ENCODE data around the gene ANXA2.
"Not testable (repeated sequence)": the region's sequence is repeated elsewhere in the genome, so short reads cannot be mapped to it uniquely, and the experiment has no call there.

ANXA2 gene

GRCh38 chr15:60397772-60398445 lies at the start of gene ANXA2:
ANXA2 (minus strand) TSS chr15:60397986; CDS start chr15:60386075, 11,911 bp downstream.
- DNase-seq = peak; percentile 27 to 87

GRCh38 chr15:60444289-60444912 lies 46.6 kb upstream of the ANXA2 start:
- DNase-seq = peak in 1 of 2 experiments; percentile 2

- no peak for DNase-seq
Measured at GRCh38 chr15:60442763-60443162, 45.0 kb upstream of the ANXA2 start.

- DNase-seq = no peak
Measured at GRCh38 chr15:60442031-60442650, 44.4 kb upstream of the ANXA2 start.

- DNase-seq = no peak
Measured at GRCh38 chr15:60441331-60441730, 43.5 kb upstream of the ANXA2 start.

GRCh38 chr15:60438646-60439045 lies 40.9 kb upstream of the ANXA2 start:
- DNase-seq = no peak

- no peak for DNase-seq
Measured at GRCh38 chr15:60428935-60429334, 31.1 kb upstream of the ANXA2 start.

- DNase-seq = no peak
Measured at GRCh38 chr15:60426870-60427508, 29.2 kb upstream of the ANXA2 start.

GRCh38 chr15:60425461-60425860 lies 27.7 kb upstream of the ANXA2 start:
- no peak for DNase-seq

GRCh38 chr15:60424006-60424405 lies 26.2 kb upstream of the ANXA2 start:
- no peak for DNase-seq

GRCh38 chr15:60423537-60423936 lies 25.8 kb upstream of the ANXA2 start:
- DNase-seq = peak in 1 of 2 experiments; percentile 26

- no peak for DNase-seq
Measured at GRCh38 chr15:60421544-60421943, 23.8 kb upstream of the ANXA2 start.

- DNase-seq = no peak
Measured at GRCh38 chr15:60420203-60420716, 22.5 kb upstream of the ANXA2 start.

GRCh38 chr15:60419753-60420152 lies 22.0 kb upstream of the ANXA2 start:
- no peak for DNase-seq

GRCh38 chr15:60418096-60418495 lies 20.3 kb upstream of the ANXA2 start:
- DNase-seq = no peak

- no peak for DNase-seq
Measured at GRCh38 chr15:60417112-60417511, 19.3 kb upstream of the ANXA2 start.

- DNase-seq = no peak
Measured at GRCh38 chr15:60416484-60416883, 18.7 kb upstream of the ANXA2 start.

- DNase-seq = peak; percentile 8 to 56
Measured at GRCh38 chr15:60414016-60414682, 16.4 kb upstream of the ANXA2 start.

- no peak for DNase-seq
Measured at GRCh38 chr15:60413231-60413824, 15.5 kb upstream of the ANXA2 start.

GRCh38 chr15:60412807-60413206 lies 15.0 kb upstream of the ANXA2 start:
- DNase-seq = not testable (repeated sequence)

GRCh38 chr15:60411774-60412425 lies 14.1 kb upstream of the ANXA2 start:
- peak; percentile 19 to 57 for DNase-seq

GRCh38 chr15:60410350-60410749 lies 12.6 kb upstream of the ANXA2 start:
- not testable (repeated sequence) for DNase-seq
